ENCODE measurements around the gene IL34. TPM values are rescaled to one million over a fixed set of nuclear protein-coding genes. Genes with fewer than 3 reads are reported as not detected.

Gene IL34
- total and polyA plus RNA-seq, 2 of the 8 experiments (the other 6 are each of a cell fraction or from before 2014, with no cell fraction given), result 4.6 to 5.6 TPM

- no peak overlapping the region for H2AFZ ChIP-seq (ENCODE audit: low read length)
- peak overlapping the region; percentile 29; the same call in 1 of the 2 replicates for H2BK15ac ChIP-seq (ENCODE audit: low read length)
- DNase-seq (ENCODE audit: low read depth in 1 of 2, low spot score in 2 of 2) (no peak), FAIRE-seq (no peak)
- no peak overlapping the region for H3K18ac ChIP-seq (ENCODE audit: extremely low read depth, low read length)
- H4K8ac ChIP-seq (ENCODE audit: extremely low read depth, insufficient read depth, low read length), result peak overlapping the region; percentile 93
- H2BK20ac ChIP-seq (ENCODE audit: low read length), result no peak overlapping the region
- H3K9me3 ChIP-seq (ENCODE audit: insufficient read depth in 2 of 2, low read depth in 1 of 2, low read length in 1 of 2), result no peaks in the 10 kb centered on the region
- no peak overlapping the region for H3K27ac ChIP-seq (ENCODE audit: low read depth, low read length)
- POLR2A ChIA-PET (ENCODE audit: partially characterized antibody), result interaction anchor here (0.9 to 2.4 kb wide), 4 partner anchors 13 to 91 kb away, joined by 3 to 8 read pairs (median 6); no protein-coding TSS in a partner anchor
- peaks cover 3% of the 10 kb centered on the region; the same call in 1 of the 2 replicates for H3K79me1 ChIP-seq (ENCODE audit: low read depth, low read length)
- TF ChIP-seq HDAC2 (IDR thresholded peaks at IDR 0.05; ENCODE audit: borderline replicate concordance in 1 of 2, low read depth in 2 of 2, low read length in 2 of 2) (peak in 1 of 2 experiments; percentile 67; a peak in 1 of 4 replicates), CHD1 (IDR thresholded peaks at IDR 0.05; ENCODE audit: low read depth, low read length) (no peak), KDM1A (IDR thresholded peaks at IDR 0.05; ENCODE audit: borderline replicate concordance, low read length) (peak; percentile 91; the same call in 1 of the 2 replicates)
- WGBS, 2 experiments (ENCODE audit: extremely low coverage in 1 of 2, insufficient coverage in 1 of 2, insufficient read length in 1 of 2, insufficient replicate concordance in 2 of 2, low coverage in 1 of 2, low lambda C conversion rate in 2 of 2, missing lambda C conversion rate in 1 of 2), result 93% methylated on average over 13 of the region's 18 CpGs; no CpG with 5 or more reads in 1 of the 2 experiments
- H3K4me2 ChIP-seq (ENCODE audit: insufficient read depth in 1 of 2, low read depth in 2 of 2, low read length in 2 of 2), result peak overlapping the region in 1 of 2 experiments; percentile 58; a peak in 1 of 4 replicates
- H3K79me2 ChIP-seq (ENCODE audit: control insufficient read depth in 1 of 2, insufficient read depth in 2 of 2, low read length in 2 of 2), result no peaks in the 10 kb centered on the region; a peak in 1 of 4 replicates
- peaks cover 6 to 8% of the 10 kb centered on the region in 2 experiments for H4K20me1 ChIP-seq (replicated peaks in 1 of 2; ENCODE audit: control insufficient read depth in 1 of 2, insufficient read depth in 2 of 2, low read length in 2 of 2)
- CTCF ChIA-PET (ENCODE audit: partially characterized antibody), result interaction anchor here (0.6 to 8.0 kb wide), 19 partner anchors 9 to 898 kb away, joined by 3 to 148 read pairs (median 7); no protein-coding TSS in a partner anchor
- H3K9ac ChIP-seq (replicated peaks in 1 of 4; ENCODE audit: extremely low read depth in 1 of 4, low read depth in 3 of 4, low read length in 3 of 4), result no peak overlapping the region
- H3K36me3 ChIP-seq (ENCODE audit: control insufficient read depth in 2 of 4, insufficient read depth in 4 of 4, low read length in 3 of 4), result peaks cover 0 to under 1% (median 0%) of the 10 kb centered on the region in 4 experiments; a peak in 1 of 8 replicates
- peak overlapping the region; percentile 80; the same call in 1 of the 2 replicates for H2BK12ac ChIP-seq (ENCODE audit: low read depth, low read length)
- no peak overlapping the region for H3K23ac ChIP-seq (ENCODE audit: insufficient read length)
- H4K5ac ChIP-seq (ENCODE audit: insufficient read length, low read depth, low read length), result no peak overlapping the region
- H3K23me2 ChIP-seq (ENCODE audit: low read depth, low read length), result peaks cover 6% of the 10 kb centered on the region; the same call in 1 of the 2 replicates
- H2AK5ac ChIP-seq (ENCODE audit: low read depth, low read length), result 0 out of 2 replicates have a peak overlapping the region, but pooled peaks have one; percentile 39
- H3K4me3 ChIP-seq (ENCODE audit: extremely low read depth in 1 of 4, insufficient read depth in 2 of 4, low read depth in 3 of 4, low read length in 4 of 4), result peak overlapping the region in 1 of 4 experiments; percentile 47; a peak in 1 of 8 replicates
- 0 out of 2 replicates have a peak overlapping the region, but pooled peaks have one; percentile 35 for H2BK5ac ChIP-seq (ENCODE audit: low read depth, low read length)
- H3K4me1 ChIP-seq (replicated peaks in 1 of 4; ENCODE audit: control insufficient read depth in 3 of 4, insufficient read depth in 4 of 4, low read length in 3 of 4), result peaks cover 0 to 17% (median 5%) of the 10 kb centered on the region in 4 experiments; a peak in 5 of 7 replicates
- H3K27me3 ChIP-seq (replicated peaks in 1 of 4; ENCODE audit: control insufficient read depth in 3 of 4, extremely low read depth in 1 of 4, insufficient read depth in 3 of 4, low read length in 3 of 4), result peaks cover 0 to 8% (median 3%) of the 10 kb centered on the region in 4 experiments; a peak in 4 of 7 replicates
- no peak overlapping the region for H3K56ac ChIP-seq (replicated peaks; ENCODE audit: insufficient read length, low read depth, low read length)
- H3K4ac ChIP-seq (replicated peaks; ENCODE audit: insufficient read length, low read depth, low read length), result no peak overlapping the region
- H4K91ac ChIP-seq (replicated peaks; ENCODE audit: insufficient read length, low read length), result no peak overlapping the region
- no peak overlapping the region for H2BK120ac ChIP-seq (replicated peaks; ENCODE audit: low read depth, low read length)
- no peak overlapping the region for H3K14ac ChIP-seq (ENCODE audit: insufficient read length)
These were observed 34.4 kb downstream of the IL34 start for GRCh38 chr16:70680495-70681381.

Measured in H1 (cell line).